CD4-positive, alpha-beta memory T cell (primary cell): ENCODE measurements around the gene ZBTB37. TPM values are rescaled to one million over a fixed set of nuclear protein-coding genes. Genes with fewer than 3 reads are reported as not detected.
A peak's percentile ranks its signal among the peaks of the same experiment; 100 is the strongest.

Experiments
- CTCF ChIA-PET: fragments of 350-600 bp; sonication (Branson Sonifier 250); formaldehyde crosslinking; loops from one replicate; lab custom pipeline; 2021; ENCODE audit warnings: inconsistent platforms; ENCODE audit not compliant: partially characterized antibody; lab: Charles Lee
- POLR2A ChIA-PET: fragments of 350-600 bp; sonication (Branson Sonifier 250); formaldehyde crosslinking; loops from one replicate; lab custom pipeline; 2021; ENCODE audit not compliant: partially characterized antibody; lab: Charles Lee
- DNase-seq, 5 donors: peaks; one replicate each; pipeline versions ENCODE4 v3.0.0 to v3.0.0-alpha.2; 2020 to 2022; ENCODE audit warnings: mixed read lengths in 1 of 5
- H3K27ac ChIP-seq: one replicate; pipeline ENCODE4 v1.7.0; 2013; ENCODE audit warnings: low read depth, low read length
- H3K27me3 ChIP-seq: 2 replicates; pipeline ENCODE4 v1.7.0; 2013; ENCODE audit warnings: mild to moderate bottlenecking, low read length, moderate library complexity; ENCODE audit not compliant: insufficient read depth
- H3K36me3 ChIP-seq: 2 replicates; pipeline ENCODE4 v1.7.0; 2013; ENCODE audit warnings: mild to moderate bottlenecking, low read length, moderate library complexity; ENCODE audit not compliant: insufficient read depth
- H3K4me1 ChIP-seq: 2 replicates; pipeline ENCODE4 v1.7.0; 2013; ENCODE audit warnings: mild to moderate bottlenecking, low read length, moderate library complexity; ENCODE audit not compliant: insufficient read depth
- H3K4me3 ChIP-seq, 2 donors: one replicate each; pipeline ENCODE4 v1.7.0; 2013; ENCODE audit warnings: low read length in 2 of 2, mild to moderate bottlenecking in 1 of 2
- H3K9me3 ChIP-seq, 2 donors: one replicate each; pipeline ENCODE4 v1.7.0; 2013; ENCODE audit warnings: low read length in 2 of 2, control low read depth in 1 of 2; ENCODE audit not compliant: control insufficient read depth in 1 of 2
- H3K27ac Mint-ChIP-seq, 7 donors: one replicate each; pipeline ENCODE4 v1.8.0; 2020 to 2021; ENCODE audit warnings: mixed read lengths in 7 of 7, mild to moderate bottlenecking in 6 of 7, inconsistent platforms in 3 of 7, moderate library complexity in 3 of 7
- H3K27me3 Mint-ChIP-seq, 2 donors: one replicate each; pipeline ENCODE4 v1.8.0; 2020 to 2021; ENCODE audit warnings: mixed read lengths in 2 of 2
- H3K36me3 Mint-ChIP-seq, 2 donors: one replicate each; pipeline ENCODE4 v1.8.0; 2020 to 2021; ENCODE audit warnings: mixed read lengths in 2 of 2, inconsistent platforms in 1 of 2, mild to moderate bottlenecking in 1 of 2
- H3K4me1 Mint-ChIP-seq, 4 donors: one replicate each; pipeline ENCODE4 v1.8.0; 2020 to 2021; ENCODE audit warnings: mixed read lengths in 4 of 4, mild to moderate bottlenecking in 1 of 4
- H3K4me3 Mint-ChIP-seq, 8 donors: one replicate each; pipeline ENCODE4 v1.8.0; 2020 to 2021; ENCODE audit warnings: mixed read lengths in 8 of 8, mild to moderate bottlenecking in 7 of 8, moderate library complexity in 6 of 8, inconsistent platforms in 3 of 8
- H3K9me3 Mint-ChIP-seq, 8 donors: one replicate each; pipeline ENCODE4 v1.8.0; 2020 to 2021; ENCODE audit warnings: mixed read lengths in 8 of 8, mild to moderate bottlenecking in 5 of 8, inconsistent platforms in 3 of 8, moderate library complexity in 1 of 8
- intact Hi-C: fragments of 100-400 bp; cut with micrococcal nuclease; formaldehyde crosslinking; loops from one replicate; pipeline ENCODE4 v1.15.1; 2023
- polyA plus RNA-seq, 2 donors: library from polyadenylated mRNA; unstranded; fragments of 300-500 nt; fragmentation: Illumina TruSeq; gene quantifications; one replicate each; pipeline ENCODE4 v1.2.3, GENCODE V29; 2021
- total RNA-seq, 2 experiments: library from RNA; stranded (reverse); gene quantifications; one replicate each; pipeline ENCODE4 v1.2.3, GENCODE V29; 2021

Gene ZBTB37
- total RNA-seq, result 10 to 100 TPM; 24.3 to 26.5 TPM
- 1 to 10 TPM in 1 of 2 donors, under 1 TPM in 1; 0.95 to 2.2 TPM for polyA plus RNA-seq

- H3K27ac Mint-ChIP-seq, result peak within 1 kb of the TSS; percentile 94 to 99 (median 97)
- Histone ChIP-seq H3K27ac (peak within 1 kb of the TSS; percentile 89), H3K36me3 (peaks cover 33% of the 10 kb centered on the region), H3K9me3 (no peaks in the 10 kb centered on the region), H3K4me1 (peaks cover 84% of the 10 kb centered on the region), H3K4me3 (peak within 1 kb of the TSS; percentile 71 to 79), H3K27me3 (no peaks in the 10 kb centered on the region)
- DNase-seq, result peak; percentile 90 to 93 (median 92)
- H3K4me1 Mint-ChIP-seq, result peaks cover 55 to 93% (median 68%) of the 10 kb centered on the region in 4 donors
- no peaks in the 10 kb centered on the region for H3K27me3 Mint-ChIP-seq
- intact Hi-C loops, result loop anchor here (1.0 to 10.0 kb wide), 12 partner anchors 43 to 1336 kb away; partner anchors contain the start of genes CACYBP, MRPS14, PRDX6 and RABGAP1L
- ChIA-PET CTCF (interaction anchor here (1.3 to 2.0 kb wide), 6 partner anchors 12 to 439 kb away, joined by 3 to 5 read pairs (median 4); partner anchors contain the start of gene DARS2), POLR2A (interaction anchor here (0.6 to 7.0 kb wide), 32 partner anchors 8 to 1336 kb away, joined by 3 to 81 read pairs (median 4); partner anchors contain the start of genes CACYBP, CENPL, DARS2 and KLHL20)
- peak within 1 kb of the TSS; percentile 95 to 99 (median 96) for H3K4me3 Mint-ChIP-seq
- peaks cover 47 to 64% of the 10 kb centered on the region in 2 donors for H3K36me3 Mint-ChIP-seq
- peaks cover 0 to 8% (median 0%) of the 10 kb centered on the region in 8 donors for H3K9me3 Mint-ChIP-seq
Measured at GRCh38 chr1:173868266-173869020, at the start of gene ZBTB37. TSS of gene ZBTB37 (plus strand) at chr1:173868380. CDS start at chr1:173870226, 1,846 bp downstream.

GRCh38 chr1:173818459-173818858 is 49.7 kb upstream of the ZBTB37 start:
- Mint-ChIP-seq H3K9me3 (no peaks in the 10 kb centered on the region), H3K27ac (no peak overlapping the region), H3K4me3 (no peak overlapping the region), H3K36me3 (peaks cover 3 to 12% of the 10 kb centered on the region in 2 donors), H3K27me3 (no peaks in the 10 kb centered on the region), H3K4me1 (peaks cover 23 to 27% (median 25%) of the 10 kb centered on the region in 4 donors)
- Histone ChIP-seq H3K27me3 (no peaks in the 10 kb centered on the region), H3K4me3 (no peak overlapping the region), H3K36me3 (no peaks in the 10 kb centered on the region), H3K9me3 (no peaks in the 10 kb centered on the region), H3K4me1 (peaks cover 11% of the 10 kb centered on the region), H3K27ac (no peak overlapping the region)
- CTCF ChIA-PET, result interaction anchor here (1.4 kb wide), 1 partner anchor 388 kb away, joined by 3 read pairs; no protein-coding TSS in a partner anchor
- POLR2A ChIA-PET, result no interaction called here
- intact Hi-C loops, result no loop called here
- no peak for DNase-seq

- DNase-seq, result no peak
- Mint-ChIP-seq H3K27ac (no peak overlapping the region), H3K9me3 (no peaks in the 10 kb centered on the region), H3K36me3 (peaks cover 8 to 11% of the 10 kb centered on the region in 2 donors), H3K4me3 (no peak overlapping the region), H3K27me3 (no peaks in the 10 kb centered on the region), H3K4me1 (peaks cover 26 to 37% (median 33%) of the 10 kb centered on the region in 4 donors)
- Histone ChIP-seq H3K4me3 (no peak overlapping the region), H3K9me3 (no peaks in the 10 kb centered on the region), H3K4me1 (peaks cover 15% of the 10 kb centered on the region), H3K36me3 (no peaks in the 10 kb centered on the region), H3K27me3 (no peaks in the 10 kb centered on the region), H3K27ac (no peak overlapping the region)
- intact Hi-C loops, result loop anchor here (10.0 kb wide), 2 partner anchors 1173 to 1287 kb away; partner anchors contain the start of genes CACYBP and SUCO
- POLR2A ChIA-PET, result no interaction called here
- CTCF ChIA-PET, result no interaction called here
Measured at GRCh38 chr1:173821680-173822079, 46.5 kb upstream of the ZBTB37 start.

- intact Hi-C loops, result loop anchor here (2.0 to 10.0 kb wide), 3 partner anchors 109 to 1289 kb away; partner anchors contain the start of genes CACYBP, KLHL20 and SUCO
- Histone ChIP-seq H3K9me3 (no peaks in the 10 kb centered on the region), H3K36me3 (no peaks in the 10 kb centered on the region), H3K4me1 (peaks cover 18% of the 10 kb centered on the region), H3K4me3 (peak overlapping the region; percentile 93 to 95), H3K27me3 (no peaks in the 10 kb centered on the region), H3K27ac (peak overlapping the region; percentile 79)
- DNase-seq, result no peak
- no peaks in the 10 kb centered on the region for H3K9me3 Mint-ChIP-seq
- POLR2A ChIA-PET, result interaction anchor here (1.0 to 3.5 kb wide), 16 partner anchors 14 to 1982 kb away, joined by 3 to 81 read pairs (median 7); partner anchors contain the start of genes CACYBP, GAS5, KLHL20 and PRDX6
- CTCF ChIA-PET, result interaction anchor here (0.7 to 7.2 kb wide), 8 partner anchors 45 to 1081 kb away, joined by 3 to 70 read pairs (median 4); partner anchors contain the start of gene ZBTB37
- peaks cover under 1 to 10% of the 10 kb centered on the region in 2 donors for H3K36me3 Mint-ChIP-seq
- H3K27me3 Mint-ChIP-seq, result no peaks in the 10 kb centered on the region
- H3K4me3 Mint-ChIP-seq, result peak overlapping the region; percentile 93 to 99 (median 97)
- H3K4me1 Mint-ChIP-seq, result peaks cover 25 to 46% (median 33%) of the 10 kb centered on the region in 4 donors
- peak overlapping the region; percentile 97 to 99 (median 97) for H3K27ac Mint-ChIP-seq
Measured at GRCh38 chr1:173823781-173824314, 44.3 kb upstream of the ZBTB37 start.

GRCh38 chr1:173824315-173825081 is 43.7 kb upstream of the ZBTB37 start, which contains the start of the genes CENPL and DARS2:
TSS of gene CENPL (minus strand) at chr1:173824883. CDS start at chr1:173811299, 13,584 bp downstream.
TSS of gene DARS2 (plus strand) at chr1:173824673. CDS start at chr1:173825230, 557 bp downstream.
- Histone ChIP-seq H3K27ac (peak within 1 kb of the TSS; percentile 79), H3K36me3 (no peaks in the 10 kb centered on the region), H3K4me3 (peak within 1 kb of the TSS; percentile 93 to 95), H3K27me3 (no peaks in the 10 kb centered on the region), H3K9me3 (no peaks in the 10 kb centered on the region), H3K4me1 (peaks cover 18% of the 10 kb centered on the region)
- POLR2A ChIA-PET, result interaction anchor here (1.0 to 3.5 kb wide), 17 partner anchors 13 to 1982 kb away, joined by 3 to 81 read pairs (median 7); partner anchors contain the start of genes CACYBP, GAS5, KLHL20 and PRDX6
- DNase-seq, result peak; percentile 92 to 96 (median 93)
- peaks cover 4 to 12% of the 10 kb centered on the region in 2 donors for H3K36me3 Mint-ChIP-seq
- H3K27ac Mint-ChIP-seq, result peak within 1 kb of the TSS; percentile 97 to 99 (median 97)
- CTCF ChIA-PET, result interaction anchor here (0.7 to 7.2 kb wide), 14 partner anchors 42 to 1081 kb away, joined by 3 to 70 read pairs (median 4); partner anchors contain the start of gene ZBTB37
- no peaks in the 10 kb centered on the region for H3K9me3 Mint-ChIP-seq
- peaks cover 27 to 46% (median 33%) of the 10 kb centered on the region in 4 donors for H3K4me1 Mint-ChIP-seq
- peak within 1 kb of the TSS; percentile 93 to 99 (median 97) for H3K4me3 Mint-ChIP-seq
- H3K27me3 Mint-ChIP-seq, result no peaks in the 10 kb centered on the region
- intact Hi-C loops, result loop anchor here (1.0 to 10.0 kb wide), 6 partner anchors 44 to 1290 kb away; partner anchors contain the start of genes CACYBP, KLHL20, SUCO and ZBTB37

- DNase-seq, result no peak
- Mint-ChIP-seq H3K4me1 (peaks cover 19 to 39% (median 24%) of the 10 kb centered on the region in 4 donors), H3K4me3 (no peak overlapping the region), H3K27me3 (no peaks in the 10 kb centered on the region), H3K9me3 (no peaks in the 10 kb centered on the region), H3K36me3 (peaks cover 16 to 33% of the 10 kb centered on the region in 2 donors), H3K27ac (peak overlapping the region in 2 of 7 donors; percentile 4 to 33)
- ChIA-PET CTCF (interaction anchor here (6.3 to 7.2 kb wide), 2 partner anchors 397 to 1084 kb away, joined by 67 to 70 read pairs; no protein-coding TSS in a partner anchor), POLR2A (interaction anchor here (1.5 kb wide), 1 partner anchor 351 kb away, joined by 7 read pairs; the partner anchor contains the start of gene PRDX6)
- Histone ChIP-seq H3K36me3 (peaks cover 5% of the 10 kb centered on the region), H3K4me1 (peaks cover 16% of the 10 kb centered on the region), H3K9me3 (no peaks in the 10 kb centered on the region), H3K4me3 (no peak overlapping the region), H3K27me3 (no peaks in the 10 kb centered on the region), H3K27ac (no peak overlapping the region)
- intact Hi-C loops, result loop anchor here (10.0 kb wide), 2 partner anchors 1167 to 1293 kb away; partner anchors contain the start of genes CACYBP and SUCO
Measured at GRCh38 chr1:173827611-173828010, 40.6 kb upstream of the ZBTB37 start.
